ENCODE data around the gene B4GALNT2.
"Not testable (repeated sequence)": the region's sequence is repeated elsewhere in the genome, so short reads cannot be mapped to it uniquely, and the experiment has no call there.

Gene B4GALNT2, protein sequence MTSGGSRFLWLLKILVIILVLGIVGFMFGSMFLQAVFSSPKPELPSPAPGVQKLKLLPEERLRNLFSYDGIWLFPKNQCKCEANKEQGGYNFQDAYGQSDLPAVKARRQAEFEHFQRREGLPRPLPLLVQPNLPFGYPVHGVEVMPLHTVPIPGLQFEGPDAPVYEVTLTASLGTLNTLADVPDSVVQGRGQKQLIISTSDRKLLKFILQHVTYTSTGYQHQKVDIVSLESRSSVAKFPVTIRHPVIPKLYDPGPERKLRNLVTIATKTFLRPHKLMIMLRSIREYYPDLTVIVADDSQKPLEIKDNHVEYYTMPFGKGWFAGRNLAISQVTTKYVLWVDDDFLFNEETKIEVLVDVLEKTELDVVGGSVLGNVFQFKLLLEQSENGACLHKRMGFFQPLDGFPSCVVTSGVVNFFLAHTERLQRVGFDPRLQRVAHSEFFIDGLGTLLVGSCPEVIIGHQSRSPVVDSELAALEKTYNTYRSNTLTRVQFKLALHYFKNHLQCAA

DNA sequence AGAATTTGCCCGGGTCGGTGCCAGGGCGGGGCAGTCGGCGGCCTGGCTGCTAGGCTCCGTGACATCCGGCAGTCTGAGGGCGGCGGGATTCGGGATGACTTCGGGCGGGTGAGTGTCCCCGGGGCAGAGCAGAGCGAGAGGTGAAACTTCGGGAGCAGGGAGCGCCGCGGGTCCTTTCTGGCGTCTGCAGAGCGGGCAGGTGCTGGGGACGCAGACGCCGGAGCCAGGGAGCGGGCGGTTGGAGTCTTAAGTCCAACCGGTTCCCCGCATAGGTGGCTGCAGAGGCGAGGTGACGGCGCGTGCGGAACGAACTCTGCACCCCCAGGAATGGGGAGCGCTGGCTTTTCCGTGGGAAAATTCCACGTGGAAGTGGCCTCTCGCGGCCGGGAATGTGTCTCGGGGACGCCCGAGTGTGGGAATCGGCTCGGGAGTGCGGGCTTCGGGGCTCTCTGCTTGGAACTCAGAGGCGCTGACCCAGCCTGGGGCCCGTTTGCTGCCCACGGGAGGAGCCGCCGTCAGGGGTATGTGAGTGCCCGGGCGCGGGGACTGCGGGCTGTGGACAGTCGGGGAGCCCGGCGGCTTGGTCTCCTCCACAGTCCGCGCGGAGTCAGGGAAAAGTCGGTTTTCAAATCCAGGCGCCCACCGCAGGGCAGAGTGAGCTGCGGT is at the start of gene B4GALNT2:
Gene B4GALNT2, plus strand, starts transcription at position 71 of the 666 bp plus-strand sequence. Its CDS starts 24 bp downstream, at position 95.
- DNase-seq (ENCODE audit: low read depth) = no peak

DNA sequence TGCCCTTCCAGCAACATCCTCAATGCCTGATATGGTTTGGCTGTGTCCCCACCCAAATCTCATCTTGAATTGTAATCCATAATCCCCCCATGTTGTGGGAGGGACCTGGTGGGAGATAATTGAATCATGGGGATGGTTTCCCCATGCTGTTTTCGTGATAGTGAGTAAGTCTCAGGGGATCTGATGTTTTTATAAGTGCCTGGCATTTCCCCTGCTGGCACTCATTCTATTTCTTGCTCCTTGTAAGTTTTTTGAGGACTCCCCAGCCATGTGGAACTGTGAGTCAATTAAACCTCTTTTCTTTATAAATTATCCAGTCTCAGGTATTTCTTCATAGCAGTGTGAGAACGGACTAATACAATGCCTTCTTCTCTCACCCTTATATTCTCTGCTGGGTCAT is 47.5 kb upstream of the B4GALNT2 start:
- peak; percentile 67 for DNase-seq (ENCODE audit: low read depth)

DNA sequence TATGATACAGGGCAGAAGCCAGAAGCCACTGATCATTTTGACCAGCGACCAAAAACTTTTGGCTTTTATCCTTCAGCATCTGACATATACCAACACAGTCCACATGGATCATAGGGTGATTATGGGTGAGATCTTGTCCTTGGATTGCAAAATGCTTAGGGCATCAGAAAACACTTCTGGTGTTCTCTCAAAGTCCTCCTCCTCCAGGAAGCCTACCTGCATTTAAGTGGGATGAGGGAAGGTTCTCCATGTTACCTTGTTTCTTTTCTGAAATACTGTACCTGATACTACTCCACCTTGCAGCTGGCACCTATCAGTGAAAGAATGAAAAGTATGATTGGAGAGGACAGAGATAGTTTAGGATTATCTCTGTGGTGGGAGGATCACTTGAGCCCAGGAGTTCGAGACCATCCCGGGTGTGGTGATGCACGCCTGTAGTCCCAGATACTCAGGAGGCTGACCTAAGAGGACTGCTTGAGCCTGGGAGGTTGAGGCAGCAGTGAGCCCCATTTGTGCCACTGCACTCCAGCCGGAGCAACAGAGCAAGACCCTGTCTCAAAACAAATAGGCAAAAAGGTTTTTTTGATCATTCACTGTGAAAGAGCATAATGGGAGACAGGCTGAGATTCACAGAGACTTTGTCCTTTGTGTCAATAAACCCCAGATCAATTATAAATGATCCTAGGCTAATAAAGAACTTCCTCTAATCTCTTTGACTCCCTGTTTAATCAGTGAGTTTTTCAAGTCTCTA is 46.8 kb upstream of the B4GALNT2 start:
- DNase-seq (ENCODE audit: low read depth) = no peak

DNA sequence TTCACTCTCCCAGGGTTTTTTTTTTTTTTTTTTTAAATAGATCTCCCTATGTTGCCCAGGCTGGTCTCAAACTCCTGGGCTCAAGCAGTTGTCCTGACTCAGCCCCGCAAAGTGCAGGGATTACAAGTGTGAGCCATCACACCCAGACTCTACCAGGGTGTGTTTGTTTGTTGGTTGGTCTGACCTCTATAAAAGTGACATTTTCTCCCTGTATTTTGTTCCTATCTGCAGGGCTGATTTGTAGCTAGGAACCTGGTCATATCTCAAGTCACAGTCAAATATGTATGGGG is 46.3 kb upstream of the B4GALNT2 start:
- DNase-seq (ENCODE audit: low read depth) = no peak

DNA sequence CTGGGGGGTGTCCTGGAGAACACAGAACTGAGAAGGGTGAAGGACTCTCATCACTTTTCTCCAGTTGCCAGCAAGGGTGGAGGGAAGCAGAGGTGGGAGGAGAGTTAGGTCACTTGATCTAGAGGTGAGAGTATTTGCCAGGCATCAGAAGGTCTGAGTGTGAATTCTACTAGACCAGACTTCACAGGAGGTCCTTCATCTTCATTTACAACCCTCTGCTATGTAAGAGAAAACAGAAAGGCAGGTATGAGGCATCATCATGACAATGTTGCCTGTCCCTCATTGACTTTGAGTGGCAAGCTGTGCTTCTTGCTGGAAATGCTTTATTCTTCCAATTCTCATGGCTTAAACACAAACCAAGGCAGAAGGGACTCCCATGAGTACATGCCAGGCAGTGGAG is 45.9 kb upstream of the B4GALNT2 start:
- no peak for DNase-seq (ENCODE audit: low read depth)

DNA sequence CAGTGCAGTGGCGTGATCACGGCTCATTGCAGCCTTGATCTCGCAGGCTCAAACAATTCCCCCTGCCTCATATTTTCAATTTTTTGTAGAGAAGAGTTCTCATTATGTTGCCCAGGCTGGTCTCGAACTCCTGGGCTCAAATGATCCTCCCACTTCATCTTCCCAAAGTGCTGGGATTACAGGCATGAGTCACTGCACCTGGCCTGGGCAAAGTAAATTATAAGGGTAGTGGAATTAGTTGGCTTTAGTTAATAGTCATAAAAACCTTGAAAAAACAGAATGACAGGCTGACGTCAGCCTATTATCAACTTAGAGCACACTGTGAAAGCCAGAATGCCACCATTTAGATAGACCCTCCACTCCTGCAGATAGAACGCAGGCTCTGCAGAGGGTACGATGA is 43.5 kb upstream of the B4GALNT2 start:
- DNase-seq (ENCODE audit: low read depth) = no peak

DNA sequence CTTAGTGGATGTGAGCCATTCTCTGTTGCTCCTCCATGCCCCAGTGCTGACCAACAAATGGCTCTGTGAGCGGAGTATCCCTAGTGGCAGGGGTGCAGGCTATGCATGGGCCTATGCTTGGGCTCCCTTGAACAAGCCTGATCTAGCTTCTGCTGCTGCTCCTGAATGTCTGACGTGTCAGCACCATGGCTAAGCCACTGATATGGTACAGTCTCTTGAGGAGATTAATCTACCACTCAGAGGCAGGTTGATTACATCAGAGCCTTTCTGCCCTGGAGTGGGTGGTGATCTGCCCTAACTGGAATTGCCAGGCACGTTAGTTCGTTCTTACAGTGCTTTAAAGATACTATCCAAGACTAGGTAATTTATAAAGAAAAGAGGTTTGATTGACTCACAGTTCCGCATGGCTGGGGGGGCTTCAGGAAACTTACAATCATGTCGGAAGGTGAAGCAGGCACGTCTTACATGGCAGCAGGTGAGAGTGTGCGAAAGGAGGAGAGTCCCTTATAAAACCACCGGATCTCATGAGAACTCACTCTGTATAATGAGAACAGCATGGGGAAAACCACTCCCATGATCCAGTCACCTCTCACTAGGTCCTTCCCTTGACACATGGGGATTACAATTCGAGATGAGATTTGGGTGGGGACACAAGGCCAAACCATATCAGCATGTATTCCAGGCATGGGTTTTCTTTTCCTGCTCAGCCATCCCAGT is 41.5 kb upstream of the B4GALNT2 start:
- DNase-seq (ENCODE audit: low read depth) = no peak

DNA sequence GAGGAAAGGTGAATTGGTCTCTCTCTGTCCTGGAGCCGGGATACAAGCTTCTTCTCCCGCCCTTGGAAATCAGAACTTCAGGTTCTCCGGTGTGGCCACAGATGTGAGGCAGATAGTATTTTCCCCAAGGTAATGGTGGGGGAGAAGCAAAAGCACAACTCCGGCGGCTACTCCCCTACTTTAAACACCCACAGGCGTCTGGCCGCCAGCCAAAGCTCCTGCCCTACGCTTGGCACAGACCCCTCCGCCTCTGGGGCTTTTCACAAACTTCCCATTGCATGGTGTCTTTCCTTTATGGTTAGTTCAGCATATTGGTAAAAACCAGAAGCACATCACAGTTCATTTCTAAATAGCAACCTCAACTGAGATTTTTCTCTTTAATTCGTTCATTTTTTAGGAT is 39.4 kb upstream of the B4GALNT2 start:
- DNase-seq (ENCODE audit: low read depth) = no peak

DNA sequence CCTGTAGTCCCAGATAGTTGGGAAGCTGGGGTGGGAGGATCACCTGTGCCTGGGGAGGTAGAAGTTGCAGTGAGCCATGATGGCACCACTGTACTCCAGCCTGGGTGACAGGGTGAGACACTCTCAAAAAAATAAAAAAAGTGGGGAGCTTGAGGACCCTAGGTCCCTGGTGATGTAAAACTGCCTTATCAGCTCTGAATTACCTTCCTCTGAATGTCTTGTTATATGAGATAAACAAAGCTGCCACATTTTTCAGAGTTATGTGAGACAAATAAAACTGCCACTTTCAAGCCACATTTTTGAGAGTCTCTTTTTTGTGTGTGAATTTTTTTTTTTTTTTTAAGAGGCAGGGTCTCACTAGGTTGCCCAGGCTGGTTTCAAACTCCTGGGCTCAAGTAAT is 32.0 kb upstream of the B4GALNT2 start:
- DNase-seq (ENCODE audit: low read depth) = no peak

DNA sequence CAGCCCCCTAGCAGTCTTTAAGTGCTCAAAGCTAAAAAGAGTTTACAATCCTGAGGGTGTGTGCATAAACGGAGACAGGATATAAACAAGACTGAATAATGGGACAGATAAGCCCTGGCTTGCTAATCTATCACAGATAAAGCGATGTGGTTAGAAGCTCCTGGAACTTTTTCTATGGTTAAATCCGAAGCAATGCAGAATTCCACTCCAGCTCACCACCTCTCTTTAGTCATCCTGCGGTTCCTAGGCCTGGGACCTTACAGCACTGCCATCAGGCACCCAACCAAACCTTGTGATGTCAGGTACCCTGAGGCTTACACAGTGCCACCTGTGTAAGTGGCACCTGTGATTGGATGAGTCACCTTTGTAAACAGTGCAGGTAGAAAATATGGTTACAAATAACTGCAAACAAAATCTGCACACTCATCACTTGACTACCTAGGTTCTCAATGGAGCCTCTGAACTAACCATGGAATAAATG is 31.5 kb upstream of the B4GALNT2 start:
- no peak for DNase-seq (ENCODE audit: low read depth)

DNA sequence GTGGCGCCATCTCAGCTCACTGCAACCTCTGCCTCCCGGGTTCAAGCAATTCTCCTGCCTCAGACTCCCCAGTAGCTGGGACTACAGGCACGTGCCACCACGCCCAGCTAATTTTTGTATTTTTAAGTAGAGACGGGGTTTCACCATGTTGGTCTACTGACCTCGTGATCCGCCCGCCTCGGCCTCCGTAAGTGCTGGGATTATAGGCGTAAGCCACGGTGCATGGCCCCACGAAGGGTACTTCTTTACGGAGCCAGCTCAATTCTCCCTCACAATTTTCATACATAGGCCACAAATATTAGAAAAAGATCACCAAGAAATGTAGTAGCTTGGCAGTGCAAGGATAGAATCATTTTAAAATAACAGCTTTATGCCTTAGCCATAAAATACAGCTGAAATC is 29.2 kb upstream of the B4GALNT2 start:
- not testable (repeated sequence) for DNase-seq (ENCODE audit: low read depth)

DNA sequence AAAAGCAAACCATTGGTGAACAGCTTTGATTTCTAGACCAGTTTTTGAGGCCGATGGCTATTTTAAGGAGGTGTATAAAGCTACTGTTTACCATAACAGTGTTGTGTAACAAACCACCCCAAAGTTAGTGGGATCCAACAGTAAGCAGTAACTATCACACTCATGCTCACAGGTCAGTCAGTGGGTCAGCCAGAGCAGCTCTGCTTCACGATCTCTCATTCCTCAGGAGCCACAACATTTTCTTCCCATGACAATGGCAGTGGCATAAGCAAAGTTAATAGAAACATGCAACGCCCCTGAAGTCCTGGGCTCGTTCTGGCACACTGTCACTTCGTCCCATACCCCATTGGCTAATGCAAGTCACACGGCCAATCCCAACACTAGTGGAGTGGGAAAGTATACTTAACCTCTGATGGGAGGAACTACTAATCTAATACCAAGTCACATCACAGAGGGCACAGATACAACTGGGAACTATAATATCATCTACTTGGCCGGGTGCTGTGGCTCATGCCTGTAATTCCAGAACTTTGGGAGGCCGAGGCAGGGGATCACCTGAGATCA is 28.0 kb upstream of the B4GALNT2 start:
- DNase-seq (ENCODE audit: low read depth) = peak; percentile 62

DNA sequence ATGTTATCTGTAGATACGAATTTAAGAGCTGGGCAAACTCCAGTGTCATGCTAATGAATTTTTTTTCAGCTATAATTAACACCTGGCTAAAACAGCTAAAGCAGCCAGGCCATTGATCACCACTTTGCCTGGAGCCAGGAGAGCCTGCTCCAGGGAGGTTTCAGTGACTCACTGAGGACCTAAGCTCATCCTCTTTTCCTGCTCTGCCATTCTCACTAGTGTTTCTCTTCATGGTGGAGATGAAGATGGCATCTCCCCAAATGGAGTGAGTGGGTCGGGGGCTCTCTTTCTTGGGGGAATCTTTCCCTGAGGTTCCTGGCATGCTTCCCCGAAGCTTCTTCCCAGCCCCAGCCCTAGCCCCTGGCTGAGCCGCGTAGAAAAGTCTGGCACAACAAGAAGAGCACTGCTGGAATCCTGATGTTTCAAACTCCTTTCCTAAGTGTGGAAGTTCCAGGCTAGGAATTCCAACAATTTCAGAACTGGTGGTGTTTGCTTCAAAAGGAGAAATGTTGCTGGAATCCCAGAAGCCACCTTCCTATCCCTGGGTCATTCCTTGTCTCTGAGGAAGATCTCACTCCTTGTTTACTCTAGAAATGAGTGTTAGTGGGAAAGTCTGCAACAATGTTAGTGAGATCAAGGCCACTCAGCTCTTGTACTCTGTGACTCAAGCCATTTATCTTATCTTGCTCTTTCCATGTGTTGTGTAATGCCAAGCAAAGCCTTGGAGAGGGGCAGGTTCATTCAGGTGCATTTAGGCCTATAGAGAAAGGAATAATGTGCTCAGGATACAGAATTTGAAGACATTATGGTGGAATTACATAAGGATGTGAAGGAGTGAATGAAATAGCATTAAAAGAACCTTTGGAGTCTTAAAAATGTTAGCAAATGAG is 26.0 kb upstream of the B4GALNT2 start:
- no peak for DNase-seq (ENCODE audit: low read depth)

DNA sequence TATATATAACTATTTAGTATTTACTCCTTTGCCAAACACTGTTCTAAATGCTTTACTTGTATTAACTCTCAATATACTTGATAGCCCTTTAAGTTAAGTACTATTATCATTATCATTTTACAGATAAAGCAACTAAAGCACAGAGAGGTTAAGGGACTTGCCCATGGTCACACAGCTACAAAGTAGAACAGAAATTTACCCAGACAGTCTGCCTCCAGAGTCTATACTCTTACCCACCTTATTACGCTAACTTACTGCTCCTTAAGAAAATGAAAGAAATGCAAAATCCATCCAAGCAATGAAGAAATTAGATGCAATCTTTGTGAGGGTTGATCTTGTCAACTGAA is 25.4 kb upstream of the B4GALNT2 start:
- DNase-seq (ENCODE audit: low read depth) = no peak

DNA sequence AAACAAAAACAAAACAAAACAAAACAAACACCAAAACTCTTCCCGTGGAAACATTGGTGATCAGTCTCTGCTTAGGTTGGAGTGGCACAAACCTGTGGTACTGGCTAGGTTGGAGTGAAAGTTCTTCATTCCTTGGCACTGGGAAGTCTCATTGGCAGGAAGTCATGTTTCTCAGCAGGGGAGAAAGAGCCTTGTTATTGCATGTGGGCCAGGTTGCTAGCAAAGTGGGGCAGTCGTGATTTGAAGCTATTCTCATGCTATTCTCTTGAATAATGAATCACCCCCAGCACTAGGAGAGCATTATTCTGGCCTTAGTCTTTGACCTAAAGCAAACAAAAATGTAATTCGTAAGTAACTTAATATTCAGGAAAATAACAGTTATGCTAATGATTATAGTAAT is 24.3 kb upstream of the B4GALNT2 start:
- peak; percentile 94 for DNase-seq (ENCODE audit: low read depth)

DNA sequence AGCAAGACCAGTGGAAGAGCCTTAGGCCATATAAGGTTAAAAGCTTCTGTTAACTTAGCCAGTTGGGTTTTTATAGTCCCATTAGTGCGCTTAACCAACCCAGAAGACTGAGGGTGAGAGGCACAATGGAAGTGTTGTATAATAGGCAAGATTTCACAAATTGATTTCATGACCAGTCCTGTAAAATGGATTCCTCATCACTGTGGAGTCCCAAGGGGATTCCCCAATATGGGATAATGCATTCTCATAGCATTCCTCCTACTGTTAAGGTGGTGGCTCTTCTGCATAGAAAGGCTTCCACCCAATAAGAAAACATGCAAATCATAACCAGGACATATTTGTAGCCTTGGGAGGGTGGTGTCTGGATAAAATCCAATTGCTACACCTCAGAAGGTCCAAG is 22.1 kb upstream of the B4GALNT2 start:
- no peak for DNase-seq (ENCODE audit: low read depth)

DNA sequence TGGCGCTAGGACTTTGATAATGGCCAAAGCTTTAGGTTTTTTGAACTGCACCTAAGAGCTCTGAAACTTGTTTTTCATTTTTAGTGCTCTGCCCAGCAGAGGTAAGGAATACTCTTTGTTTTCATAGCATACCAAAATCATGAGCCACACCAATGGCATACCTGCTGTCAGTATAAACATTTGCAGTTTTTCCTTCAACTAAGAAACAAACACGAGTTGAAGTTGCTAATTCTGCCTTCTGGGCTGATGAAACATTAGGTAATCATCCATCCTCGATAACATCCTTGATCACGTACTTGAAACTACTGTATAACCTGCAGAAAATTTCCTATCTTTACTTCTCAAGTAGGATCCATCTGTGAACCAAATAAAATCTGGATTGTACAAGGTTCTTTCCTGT is 20.6 kb upstream of the B4GALNT2 start:
- no peak for DNase-seq (ENCODE audit: low read depth)

DNA sequence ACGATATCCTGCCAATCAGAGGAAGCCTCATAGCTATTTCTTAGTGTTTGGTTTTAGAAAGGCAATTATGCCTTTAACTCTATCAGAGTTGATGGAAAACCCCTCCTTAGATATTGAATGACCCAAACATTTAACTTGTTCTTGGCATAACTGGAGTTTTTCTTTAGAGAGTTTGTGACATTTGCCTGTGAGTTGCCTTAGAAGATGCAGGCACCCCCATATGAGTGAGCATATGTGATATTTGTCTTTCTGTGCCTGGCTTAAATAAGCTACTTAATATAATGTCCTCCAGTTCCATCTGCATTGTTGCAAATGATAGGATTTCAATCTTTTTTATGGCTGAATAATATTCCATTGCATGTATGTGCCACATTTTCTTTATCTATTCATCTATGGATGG is 19.6 kb upstream of the B4GALNT2 start:
- no peak for DNase-seq (ENCODE audit: low read depth)

DNA sequence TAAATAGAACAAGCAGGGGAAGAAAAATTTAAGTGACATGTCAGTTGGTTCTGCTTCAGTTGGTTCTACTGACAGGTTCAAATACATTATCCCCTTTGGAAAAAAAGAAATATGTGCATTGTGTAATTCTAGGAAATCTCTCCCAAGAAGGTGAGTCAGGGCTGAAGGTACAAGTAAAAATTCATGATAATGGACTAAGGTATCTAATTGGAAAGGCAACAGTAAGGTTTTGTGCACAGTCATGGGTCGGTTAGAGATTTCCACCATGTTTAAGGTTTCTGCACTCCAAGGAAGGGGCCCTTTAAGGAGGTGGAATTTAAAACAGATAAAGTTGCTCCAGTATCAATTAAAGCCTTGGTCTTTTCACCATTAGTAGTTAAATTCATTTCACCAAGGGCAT is 17.9 kb upstream of the B4GALNT2 start:
- DNase-seq (ENCODE audit: low read depth) = no peak

DNA sequence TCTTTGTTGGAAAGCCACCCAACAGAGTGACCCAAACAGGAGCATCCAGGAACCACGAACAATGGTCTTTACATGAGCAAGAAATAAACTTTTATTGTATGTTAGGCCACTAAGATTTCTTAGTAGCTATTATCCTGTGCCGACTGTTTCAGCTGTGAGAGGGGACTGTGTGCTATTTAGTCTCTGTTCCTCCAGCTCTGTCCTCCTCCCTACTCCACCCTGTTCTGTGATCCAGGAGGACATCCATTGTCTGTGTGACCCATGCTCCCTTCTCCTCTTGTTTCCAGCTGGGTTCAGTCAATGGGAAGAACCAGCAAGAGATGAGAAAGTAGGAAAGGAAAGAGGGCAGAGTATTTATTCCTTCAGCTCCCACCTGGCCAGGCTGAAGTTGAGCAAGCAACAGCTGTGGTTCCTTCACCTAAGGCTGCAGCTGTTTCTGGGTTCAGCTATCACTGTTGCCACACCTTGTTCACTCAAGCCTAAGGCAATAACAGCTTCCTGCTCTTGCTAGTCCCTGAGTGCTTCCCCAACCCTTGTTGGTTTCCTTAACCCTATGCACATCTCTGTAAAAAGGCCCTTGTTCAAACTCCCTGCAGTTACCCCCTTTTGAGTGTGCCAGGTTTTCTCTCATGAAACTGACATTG is 14.9 kb upstream of the B4GALNT2 start:
- DNase-seq (ENCODE audit: low read depth) = no peak
